K562 (cell line): ENCODE results near the gene THYN1. TPM values are rescaled to one million over a fixed set of nuclear protein-coding genes. Genes with fewer than 3 reads are reported as not detected.

ENCODE experiments used
- DLX4 ChIP-seq: fragments of 250-450 bp; sonication (Bioruptor Pico); IDR thresholded peaks from 2 replicates; pipeline ENCODE4 v1.6.1; 2021; ENCODE audit warnings: mild to moderate bottlenecking
- FOXO4 ChIP-seq: fragments of 450-650 bp; formaldehyde crosslinking; IDR thresholded peaks from 2 replicates; pipeline ENCODE4 v1.4.0; 2020; ENCODE audit warnings: mild to moderate bottlenecking, moderate library complexity
- POLR2G ChIP-seq: fragments of 200-400 bp; formaldehyde crosslinking; IDR thresholded peaks from 2 replicates; pipeline ENCODE4 v1.6.1; 2017; ENCODE audit warnings: low read depth, mild to moderate bottlenecking, antibody characterized with exemption, low read length, moderate library complexity
- PTRF ChIP-seq: fragments of 450-650 bp; IDR thresholded peaks from 2 replicates; pipeline ENCODE4 v1.6.1; 2016; ENCODE audit warnings: mild to moderate bottlenecking, missing genetic modification characterization, missing compliant biosample characterization
- WHSC1 ChIP-seq: IDR thresholded peaks from one replicate; pipeline ENCODE4 v1.6.1; 2012; ENCODE audit warnings: low read length, control low read depth, inconsistent platforms
- ZBTB40 ChIP-seq, 2 experiments: fragments of 450-650 bp in 1 of 2; sonication (generic) in 1 of 2; formaldehyde crosslinking in 1 of 2; IDR thresholded peaks; 2 replicates each; pipeline versions ENCODE4 v1.7.1 to v1.9.0; 2016 to 2022; ENCODE audit warnings: inconsistent platforms in 1 of 2, mild to moderate bottlenecking in 1 of 2, missing genetic modification reagents in 1 of 2
- ZBTB43 ChIP-seq: sonication (generic); formaldehyde crosslinking; IDR thresholded peaks from 2 replicates; pipeline ENCODE4 v1.8.0; 2023; ENCODE audit warnings: mild to moderate bottlenecking, missing genetic modification reagents
- ZNF174 ChIP-seq: fragments of 250-450 bp; sonication (Bioruptor Pico); IDR thresholded peaks from 2 replicates; pipeline ENCODE4 v1.4.0; 2020; ENCODE audit warnings: mild to moderate bottlenecking
- ZNF518B ChIP-seq: fragments of 250-450 bp; sonication (Bioruptor Pico); IDR thresholded peaks from 2 replicates; pipeline ENCODE4 v1.5.0; 2021; ENCODE audit warnings: mild to moderate bottlenecking, moderate library complexity
- polyA plus RNA-seq, 8 experiments: library from polyadenylated mRNA; depleted of rRNA in 4 of 8; stranded (reverse) in 5 of 8; unstranded in 3 of 8; fragments of >200 nt; fragmentation: Nextera tagmentation in 2 of 8; fragmentation: Illumina TruSeq in 1 of 8; extraction: Ambion mirVana in 2 of 8; extraction: Trizol in 1 of 8; gene quantifications; 2 replicates each; pipeline versions ENCODE4 v1.2.1 to v1.2.3, GENCODE V29; 2011 to 2014; ENCODE audit warnings: inconsistent platforms in 1 of 8, missing spikeins in 1 of 8
- total RNA-seq, 7 experiments: library from RNA; depleted of rRNA in 6 of 7; stranded (reverse); fragments of >200 nt in 6 of 7; fragmentation: Illumina TruSeq in 2 of 7; extraction: Trizol in 2 of 7; gene quantifications; 2 replicates each; pipeline versions ENCODE4 v1.2.1 to v1.2.3, GENCODE V29; 2011 to 2021; ENCODE audit warnings: low replicate concordance in 1 of 7

The THYN1 gene
- total and polyA plus RNA-seq, 9 of the 15 experiments (the other 6 are each of a cell fraction or from before 2014, with no cell fraction given) = 54.9 to 279 (median 104) TPM

- TF ChIP-seq ZBTB40 (IDR thresholded peaks at IDR 0.05) = peak; percentile 49; the same call in 1 of the 2 replicates
- no peak for TF ChIP-seq ZBTB40 (CRISPR knock-in tag; IDR thresholded peaks at IDR 0.05)
- TF ChIP-seq ZNF518B (CRISPR knock-in tag) = no peak
- no peak for TF ChIP-seq PTRF (tag)
- no peak for TF ChIP-seq FOXO4 (CRISPR knock-in tag)
- TF ChIP-seq DLX4 (CRISPR knock-in tag) = no peak
- TF ChIP-seq ZBTB43 (CRISPR knock-in tag) = no peak
- TF ChIP-seq WHSC1 = no peak
- no peak for TF ChIP-seq ZNF174 (CRISPR knock-in tag)
- peak; percentile 86 for TF ChIP-seq POLR2G
Measured at GRCh38 chr11:134223836-134224709, 29.1 kb downstream of the THYN1 start, which contains the start of the genes NCAPD3 and VPS26B (continued).
